Measurements from ENCODE around the gene DHX40.
"Not testable (repeated sequence)": the region's sequence is repeated elsewhere in the genome, so short reads cannot be mapped to it uniquely, and the experiment has no call there.

DHX40 gene, protein sequence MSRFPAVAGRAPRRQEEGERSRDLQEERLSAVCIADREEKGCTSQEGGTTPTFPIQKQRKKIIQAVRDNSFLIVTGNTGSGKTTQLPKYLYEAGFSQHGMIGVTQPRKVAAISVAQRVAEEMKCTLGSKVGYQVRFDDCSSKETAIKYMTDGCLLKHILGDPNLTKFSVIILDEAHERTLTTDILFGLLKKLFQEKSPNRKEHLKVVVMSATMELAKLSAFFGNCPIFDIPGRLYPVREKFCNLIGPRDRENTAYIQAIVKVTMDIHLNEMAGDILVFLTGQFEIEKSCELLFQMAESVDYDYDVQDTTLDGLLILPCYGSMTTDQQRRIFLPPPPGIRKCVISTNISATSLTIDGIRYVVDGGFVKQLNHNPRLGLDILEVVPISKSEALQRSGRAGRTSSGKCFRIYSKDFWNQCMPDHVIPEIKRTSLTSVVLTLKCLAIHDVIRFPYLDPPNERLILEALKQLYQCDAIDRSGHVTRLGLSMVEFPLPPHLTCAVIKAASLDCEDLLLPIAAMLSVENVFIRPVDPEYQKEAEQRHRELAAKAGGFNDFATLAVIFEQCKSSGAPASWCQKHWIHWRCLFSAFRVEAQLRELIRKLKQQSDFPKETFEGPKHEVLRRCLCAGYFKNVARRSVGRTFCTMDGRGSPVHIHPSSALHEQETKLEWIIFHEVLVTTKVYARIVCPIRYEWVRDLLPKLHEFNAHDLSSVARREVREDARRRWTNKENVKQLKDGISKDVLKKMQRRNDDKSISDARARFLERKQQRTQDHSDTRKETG

GRCh38 chr17:59565171-59565958 lies at the start of gene DHX40:
Gene DHX40, plus strand, starts transcription at chr17:59565610. Its CDS starts 62 bp downstream, at chr17:59565672.
- DNase-seq: peak; percentile 86

DNA sequence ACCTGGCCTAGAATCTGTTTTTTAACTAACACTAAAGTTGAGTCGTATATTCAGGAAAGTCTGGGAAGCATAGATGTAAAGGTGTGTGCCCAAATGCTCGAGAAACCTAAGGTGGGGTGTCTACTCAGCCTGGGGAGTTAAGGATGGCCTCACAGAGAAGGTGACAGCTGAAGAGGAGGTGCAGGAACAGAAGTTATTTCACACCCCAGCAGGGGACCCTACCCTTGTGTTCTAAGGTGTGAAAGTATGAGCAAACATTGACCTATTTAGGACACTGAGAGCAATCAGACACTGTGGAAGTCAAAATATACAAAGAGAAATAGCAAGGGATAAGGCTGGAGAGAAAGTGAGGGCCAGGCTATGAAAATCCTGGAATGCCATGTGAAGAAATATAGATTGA lies 49.0 kb upstream of the DHX40 start:
- no peak for DNase-seq

- no peak for DNase-seq
These were observed 46.3 kb upstream of the DHX40 start for GRCh38 chr17:59519132-59519531.

GRCh38 chr17:59520251-59520650 lies 45.2 kb upstream of the DHX40 start:
- DNase-seq: no peak

- DNase-seq: peak; percentile 24
These were observed 43.8 kb upstream of the DHX40 start for GRCh38 chr17:59521465-59522126.

- DNase-seq: not testable (repeated sequence)
These were observed 40.5 kb upstream of the DHX40 start for GRCh38 chr17:59524930-59525329.

DNA sequence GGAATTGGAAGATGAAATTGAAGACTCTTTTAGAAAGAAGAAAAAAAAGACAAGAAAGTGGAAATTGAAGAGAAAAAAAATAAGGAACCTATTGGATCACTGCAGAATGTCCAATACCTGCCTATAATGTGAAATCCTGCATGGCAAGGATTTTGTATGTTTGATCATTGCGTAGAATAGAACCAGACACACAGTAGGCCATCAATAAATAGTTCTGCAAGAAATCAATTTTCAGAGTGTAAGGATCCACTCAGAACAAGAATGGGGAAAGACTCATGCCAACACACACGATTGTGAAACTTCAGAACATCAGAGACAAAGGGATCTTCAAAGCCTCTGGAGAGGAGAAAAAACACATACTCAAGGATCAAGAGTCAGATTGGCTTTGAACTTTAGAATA lies 39.7 kb upstream of the DHX40 start:
- DNase-seq: no peak

DNA sequence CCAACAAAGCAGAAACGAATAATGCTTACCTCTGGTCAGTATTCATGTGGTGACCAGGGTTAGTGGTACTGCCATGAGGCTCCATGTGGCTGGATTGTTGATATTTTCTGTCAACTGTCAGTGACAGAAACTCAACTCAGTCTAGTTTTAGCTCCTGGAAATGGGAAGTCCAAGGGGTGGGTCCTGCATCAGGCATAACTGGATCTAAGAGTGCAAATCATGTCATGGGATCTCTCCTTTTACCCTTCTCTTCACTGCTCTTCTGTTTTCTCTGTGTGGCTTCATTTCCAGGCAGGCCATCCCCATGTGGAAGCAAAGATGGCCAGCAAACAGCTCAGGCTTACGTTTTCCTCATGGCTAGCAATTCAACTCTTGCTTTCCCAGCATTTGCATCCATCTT lies 39.0 kb upstream of the DHX40 start:
- no peak for DNase-seq

- no peak for DNase-seq
These were observed 38.0 kb upstream of the DHX40 start for GRCh38 chr17:59527325-59527917.

DNA sequence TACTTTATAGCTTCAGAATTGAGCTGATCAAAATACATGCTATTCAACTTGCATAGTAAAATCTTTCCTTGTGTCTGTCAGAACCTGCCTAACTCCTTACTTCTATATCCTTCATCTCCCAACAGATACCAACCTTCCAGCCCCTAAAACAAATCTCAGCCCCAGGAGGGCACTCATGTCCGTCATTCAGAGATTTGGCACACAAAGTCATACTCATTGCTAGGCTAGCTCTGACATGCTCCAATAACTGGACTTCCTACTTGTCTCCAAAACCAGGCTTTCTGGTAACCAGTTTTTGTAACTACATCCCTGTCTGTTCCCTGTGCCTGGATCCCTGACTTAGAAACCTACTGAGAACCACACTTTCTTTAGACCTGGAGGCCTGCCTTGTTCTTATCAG lies 37.5 kb upstream of the DHX40 start:
- DNase-seq: no peak

DNA sequence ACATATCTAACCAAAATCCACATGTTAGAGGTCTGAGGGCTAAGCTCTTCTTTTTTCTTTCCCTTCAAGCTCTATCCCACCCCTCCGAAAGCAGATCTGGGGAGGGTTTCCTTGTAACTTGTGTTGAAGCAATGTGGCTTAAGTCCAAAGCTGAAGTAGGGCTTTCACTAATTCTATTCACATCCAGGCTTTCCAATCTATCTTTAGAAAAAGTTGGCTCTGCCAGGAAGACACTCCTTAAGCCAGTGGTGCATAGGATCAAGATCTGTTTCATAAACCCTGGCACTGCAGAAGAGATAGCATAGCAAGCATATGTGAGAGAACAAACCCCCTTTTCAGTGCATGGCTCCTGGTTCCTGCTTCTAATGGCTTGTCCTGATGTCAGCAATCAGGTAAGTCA lies 34.9 kb upstream of the DHX40 start:
- no peak for DNase-seq

DNA sequence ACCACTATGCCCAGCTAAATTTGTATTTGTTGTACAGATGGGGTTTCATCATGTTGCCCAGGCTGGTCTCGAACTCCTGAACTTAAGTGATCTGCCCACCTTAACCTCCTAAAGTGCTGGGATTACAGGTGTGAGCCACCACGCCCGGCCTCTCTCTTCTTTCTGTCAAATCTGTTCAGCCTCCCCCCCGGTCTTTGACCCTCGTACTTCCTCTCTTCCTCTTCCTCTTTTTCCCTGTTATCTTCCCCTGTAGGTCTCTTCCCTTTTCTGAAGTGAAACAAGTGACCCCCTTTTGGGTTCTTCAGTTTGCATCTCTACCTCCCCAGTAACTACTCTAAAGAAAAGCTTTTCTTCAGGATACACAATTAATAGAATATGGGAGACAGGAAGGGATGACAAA lies 31.7 kb upstream of the DHX40 start:
- no peak for DNase-seq

DNA sequence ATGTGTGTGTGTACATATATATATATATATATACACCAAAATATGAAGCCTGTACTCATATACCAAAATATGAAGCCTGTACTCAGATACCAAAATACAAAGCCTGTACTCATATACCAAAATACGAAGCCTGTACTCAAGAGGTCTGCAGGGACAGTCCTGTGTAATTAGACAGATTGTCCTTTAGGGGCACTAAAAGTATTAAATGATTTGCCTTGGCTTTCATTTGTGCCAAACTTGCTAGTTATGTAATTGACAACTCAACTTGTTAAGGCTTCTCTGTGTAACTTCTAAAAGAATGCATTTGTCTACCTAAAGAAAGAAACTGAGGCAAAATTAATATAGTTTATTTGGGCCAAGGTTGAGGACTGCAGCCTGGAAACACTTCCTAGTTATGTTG lies 30.8 kb upstream of the DHX40 start:
- DNase-seq: no peak

DNA sequence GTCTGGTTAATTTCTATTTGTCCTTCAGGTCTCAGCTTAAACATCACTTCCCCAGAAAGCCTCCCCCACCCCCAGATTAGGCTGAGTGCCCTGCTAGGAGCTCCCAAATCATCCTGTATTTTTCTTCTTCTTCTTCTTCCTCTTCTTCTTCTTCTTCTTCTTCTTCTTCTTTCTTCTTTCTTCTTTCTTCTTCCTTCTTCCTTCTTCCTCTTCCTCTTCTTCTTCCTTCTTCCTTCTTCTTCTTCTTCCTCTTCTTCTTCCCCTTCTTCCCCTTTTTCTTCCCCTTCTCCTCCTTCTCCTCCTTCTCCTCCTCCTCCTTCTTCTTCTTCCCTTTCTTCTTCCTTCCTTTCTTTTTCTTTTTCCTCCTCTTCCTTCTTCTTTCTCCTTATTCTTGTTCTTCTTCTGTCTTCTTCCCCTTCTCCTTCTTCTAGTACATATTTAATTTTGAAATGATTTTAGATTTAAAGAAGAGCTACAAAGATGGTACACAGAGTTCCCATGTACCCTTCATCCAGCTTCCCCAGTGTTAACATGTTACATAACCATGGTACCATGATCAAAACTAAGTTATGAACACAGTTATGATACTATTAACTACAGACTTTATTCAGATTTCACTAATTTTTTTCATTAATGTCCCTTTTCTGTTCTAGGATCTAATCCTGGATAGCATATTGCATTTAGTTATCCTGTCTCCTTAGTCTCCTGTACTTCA lies 27.1 kb upstream of the DHX40 start:
- DNase-seq: no peak

GRCh38 chr17:59542960-59543635 lies 22.3 kb upstream of the DHX40 start:
- no peak for DNase-seq

DNA sequence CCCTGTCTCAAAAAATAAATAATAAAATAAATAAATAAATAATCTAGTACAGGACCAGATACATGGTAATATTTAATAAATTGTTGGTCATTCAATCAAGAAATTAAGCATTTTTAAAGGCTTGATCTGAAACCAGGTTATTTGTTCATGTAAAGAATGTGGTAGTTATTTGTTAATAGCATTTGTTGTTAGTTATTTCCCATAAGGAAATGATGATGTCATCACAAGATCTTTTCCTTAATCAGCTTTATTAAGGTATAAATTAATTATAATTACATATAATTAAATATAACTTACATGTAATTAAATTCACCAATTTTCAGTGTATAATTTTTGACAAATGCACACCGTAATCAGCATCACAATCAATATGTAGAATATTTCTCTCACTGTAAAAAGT lies 19.5 kb upstream of the DHX40 start:
- no peak for DNase-seq

- DNase-seq: no peak
These were observed 18.1 kb upstream of the DHX40 start for GRCh38 chr17:59547131-59547915.

GRCh38 chr17:59548985-59549384 lies 16.4 kb upstream of the DHX40 start:
- not testable (repeated sequence) for DNase-seq

DNA sequence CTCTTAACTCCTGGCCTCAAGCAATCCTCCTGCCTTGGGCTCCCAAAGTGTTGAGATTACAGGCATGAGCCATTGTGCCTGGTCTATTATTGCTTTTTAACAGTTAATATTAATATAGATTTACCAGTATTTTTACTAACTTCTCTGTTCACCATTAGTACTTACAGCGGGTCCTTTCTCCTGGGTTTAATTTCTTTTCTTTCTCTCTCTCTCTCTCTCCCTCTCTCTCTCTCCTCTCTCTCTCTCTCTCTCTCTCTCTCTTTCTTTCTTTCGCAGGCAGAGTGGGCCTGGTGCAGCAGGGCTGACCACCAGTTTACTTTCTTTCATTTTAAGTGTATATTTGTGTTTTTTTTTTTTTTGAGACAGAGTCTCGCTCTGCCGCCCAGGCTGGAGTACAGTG lies 14.7 kb upstream of the DHX40 start:
- DNase-seq: no peak

- no peak for DNase-seq
These were observed 7.4 kb upstream of the DHX40 start for GRCh38 chr17:59558039-59558438.
